ENCODE measurements around the gene CENATAC.
"Not testable (repeated sequence)": the region's sequence is repeated elsewhere in the genome, so short reads cannot be mapped to it uniquely, and the experiment has no call there.

CENATAC gene

DNA sequence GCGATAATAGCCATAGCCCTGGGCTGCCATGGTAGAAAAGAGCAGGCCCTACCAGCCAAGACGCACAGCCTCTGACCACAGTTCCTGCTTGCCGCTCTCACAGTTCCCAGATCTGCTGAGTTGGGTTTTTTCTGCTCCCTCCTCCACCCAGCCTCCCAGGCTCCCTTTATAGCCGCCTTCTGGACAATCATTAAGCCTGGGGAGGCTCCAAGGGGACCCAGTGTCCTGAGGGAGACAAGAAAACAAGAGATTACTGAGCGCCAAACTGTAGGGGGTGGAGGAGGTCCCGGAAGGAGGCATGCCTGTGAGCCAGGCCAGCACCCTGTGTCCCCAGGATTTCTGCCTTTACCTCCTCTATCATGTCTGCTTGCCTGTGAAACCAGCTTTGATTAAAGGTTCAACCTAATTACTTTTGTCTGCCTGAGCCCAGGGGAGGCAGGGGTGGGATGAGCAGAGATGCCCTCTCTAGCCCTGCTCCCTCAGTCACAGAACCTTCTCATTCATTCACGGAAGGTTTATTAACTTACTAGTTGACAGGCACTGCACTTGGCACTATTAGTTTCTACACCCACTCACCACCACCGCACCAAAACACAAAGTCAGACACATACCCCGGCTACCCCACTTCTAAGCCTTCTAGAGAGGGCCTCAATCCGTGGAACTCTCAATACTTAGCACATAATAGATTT is 31.5 kb downstream of the CENATAC start:
- peak overlapping the region; percentile 88 for H3K27ac ChIP-seq
- TF ChIP-seq CTCF (conservative IDR thresholded peaks at IDR 0.05), result no peak

- no peak for TF ChIP-seq CTCF (conservative IDR thresholded peaks at IDR 0.05)
- H3K27ac ChIP-seq, result peak overlapping the region; percentile 88
These were observed 32.0 kb downstream of the CENATAC start for GRCh38 chr11:119030029-119030328.

- TF ChIP-seq CTCF (conservative IDR thresholded peaks at IDR 0.05), result no peak; the same call in 1 of the 2 replicates
- peak within 1 kb of the TSS; percentile 88 for H3K27ac ChIP-seq
These were observed 32.5 kb downstream of the CENATAC start, which contains the start of gene SLC37A4 for GRCh38 chr11:119030329-119031047. TSS of gene SLC37A4 (minus strand) at chr11:119030877.

DNA sequence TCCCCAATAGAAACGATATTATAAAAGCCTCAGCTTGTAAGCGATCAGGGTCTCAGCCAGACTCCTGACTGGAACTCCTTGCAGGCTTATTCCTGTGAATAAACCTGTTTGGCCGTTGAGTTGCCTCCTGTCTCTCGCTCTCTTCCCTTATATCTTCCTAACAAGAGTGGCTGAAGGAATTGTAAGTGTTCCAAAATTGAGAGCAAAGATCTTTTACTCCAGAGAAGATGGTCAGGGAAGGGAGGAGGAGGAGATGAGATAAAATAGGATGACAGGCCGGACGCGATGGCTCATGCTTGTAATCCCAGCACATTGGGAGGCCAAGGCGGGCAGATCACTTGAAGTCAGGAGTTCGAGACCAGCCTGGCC is 34.0 kb downstream of the CENATAC start:
- TF ChIP-seq CTCF (conservative IDR thresholded peaks at IDR 0.05), result no peak
- H3K27ac ChIP-seq, result no peak overlapping the region

DNA sequence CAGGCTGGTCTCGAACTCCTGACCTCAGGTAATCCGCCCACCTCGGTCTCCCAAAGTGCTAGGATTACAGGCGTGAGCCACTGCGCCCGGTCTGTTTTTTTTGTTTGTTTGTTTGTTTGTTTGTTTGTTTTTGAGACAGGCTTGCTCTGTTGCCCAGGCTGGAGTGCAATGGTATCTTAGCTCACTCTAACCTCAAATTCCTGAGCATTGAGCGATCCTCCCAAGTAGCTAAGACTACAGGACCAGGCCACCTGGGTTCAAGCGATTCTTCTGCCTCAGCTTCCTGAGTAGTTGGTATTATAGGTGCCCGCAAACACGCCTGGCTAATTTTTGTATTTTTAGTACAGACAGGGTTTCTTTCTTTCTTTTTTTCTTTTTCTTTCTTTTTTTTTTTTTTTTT is 35.5 kb downstream of the CENATAC start:
- not testable (repeated sequence) for H3K27ac ChIP-seq

- H3K27ac ChIP-seq, result no peak overlapping the region
- no peak for TF ChIP-seq CTCF (conservative IDR thresholded peaks at IDR 0.05)
These were observed 36.9 kb downstream of the CENATAC start for GRCh38 chr11:119034813-119035212.

GRCh38 chr11:119038884-119039283 is 40.9 kb downstream of the CENATAC start:
- H3K27ac ChIP-seq, result no peak overlapping the region
- no peak for TF ChIP-seq CTCF (conservative IDR thresholded peaks at IDR 0.05)

GRCh38 chr11:119039471-119039870 is 41.5 kb downstream of the CENATAC start:
- H3K27ac ChIP-seq, result not testable (repeated sequence)

All from VCaP (cell line).